Stimulated activated CD8-positive, alpha-beta memory T cell treated with anti-CD3 and anti-CD28 coated beads, Interleukin-15, amount 100 ng/mL, for 1 hour (primary cell): Measurements from ENCODE around the gene PPL.
"Not testable (repeated sequence)": the region's sequence is repeated elsewhere in the genome, so short reads cannot be mapped to it uniquely, and the experiment has no call there.

Experiments
- DNase-seq: peaks from one replicate; pipeline ENCODE4 v3.0.0-alpha.2; 2020; ENCODE audit warnings: low read depth

The PPL gene

DNA sequence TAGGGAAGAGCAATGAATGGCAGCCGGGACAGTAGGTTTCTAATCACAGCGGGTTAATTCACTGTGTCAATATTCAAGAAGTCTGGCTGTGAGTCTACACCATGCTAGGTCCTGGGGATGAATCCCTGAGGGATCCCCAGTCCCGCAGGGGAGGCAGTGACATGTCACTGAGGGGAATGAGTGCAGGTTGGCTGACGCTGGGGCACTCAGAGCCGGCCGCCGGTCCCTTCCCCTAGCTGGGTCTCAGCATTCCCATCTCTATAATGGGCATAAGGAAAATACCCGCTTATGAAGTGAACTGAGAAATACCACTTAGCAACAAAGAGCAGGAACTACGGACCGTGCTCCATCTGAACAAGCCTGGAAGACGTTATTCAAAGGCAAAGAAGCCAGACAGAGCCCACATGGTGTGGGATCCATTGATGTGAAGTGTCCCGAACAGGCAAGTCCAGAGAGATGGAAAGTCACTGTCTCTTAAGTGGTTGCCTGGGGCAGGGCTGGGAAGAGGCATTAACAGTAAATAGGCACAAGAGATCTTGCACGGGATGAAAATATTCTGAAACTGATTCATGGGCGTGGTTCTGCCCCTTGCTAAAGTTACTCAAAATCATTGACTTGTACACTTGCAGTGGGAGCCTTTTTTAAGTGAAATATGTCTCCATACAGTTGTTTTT, 31.9 kb downstream of the PPL start:
- DNase-seq = no peak

DNA sequence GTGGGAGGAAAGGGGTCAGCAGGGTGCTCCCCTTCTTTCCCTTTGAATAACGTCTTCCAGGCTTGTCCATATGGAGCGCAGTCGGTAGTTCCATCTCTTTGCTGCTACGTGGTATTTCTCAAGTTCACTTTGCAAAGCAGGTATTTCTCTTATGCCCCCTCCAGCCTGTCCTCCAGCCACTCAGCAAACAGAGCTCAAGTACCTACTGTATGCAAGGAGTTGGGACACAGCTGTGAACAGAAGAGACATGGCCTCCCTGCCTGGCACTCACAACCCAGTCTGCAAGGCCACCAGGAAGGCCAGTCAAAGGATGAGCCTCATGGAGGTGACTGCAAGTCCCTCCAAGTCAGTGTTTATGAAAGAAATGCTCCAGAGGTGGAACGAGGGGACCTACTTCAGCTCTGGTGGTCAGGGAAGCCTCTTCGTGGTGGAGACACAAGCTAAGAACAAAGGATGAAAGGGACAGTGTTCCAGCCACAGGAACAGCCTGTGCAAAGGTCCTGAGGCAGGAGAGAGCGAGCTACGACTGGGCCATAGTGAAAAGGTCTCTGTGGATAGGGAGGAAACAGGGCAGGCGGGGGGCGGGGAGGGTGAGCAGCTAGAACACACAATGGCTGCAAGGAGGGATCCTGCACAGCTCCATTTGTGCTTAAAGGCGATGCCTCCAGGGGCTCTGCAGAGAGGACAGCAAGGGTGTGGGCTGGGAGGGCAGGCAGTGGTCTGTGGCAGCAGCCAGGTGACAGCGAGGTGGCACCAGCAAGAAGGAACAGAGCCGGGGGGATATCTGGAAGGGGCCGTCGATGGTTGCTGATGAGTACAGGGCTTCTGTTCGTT, 32.6 kb downstream of the PPL start:
- no peak for DNase-seq

DNA sequence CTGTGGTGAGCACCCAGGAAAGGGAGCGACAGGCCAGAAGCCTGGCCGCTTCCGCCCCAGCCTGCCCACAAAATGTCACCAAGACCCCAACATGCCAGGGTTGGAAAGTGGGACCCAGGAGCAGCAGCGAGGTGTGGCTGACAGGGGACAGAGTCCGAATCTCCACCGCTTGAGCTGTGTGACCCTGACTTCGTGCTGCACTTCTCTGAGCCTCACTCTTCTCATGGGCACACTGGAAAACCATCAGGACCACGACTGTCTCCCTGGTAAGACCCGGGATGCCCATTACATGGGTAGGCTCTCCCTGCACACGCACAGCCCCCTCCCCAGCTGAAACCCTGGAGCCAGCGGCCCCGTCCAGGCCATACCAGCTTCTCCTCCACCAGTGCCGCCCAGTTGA, 34.9 kb downstream of the PPL start:
- DNase-seq = no peak

DNA sequence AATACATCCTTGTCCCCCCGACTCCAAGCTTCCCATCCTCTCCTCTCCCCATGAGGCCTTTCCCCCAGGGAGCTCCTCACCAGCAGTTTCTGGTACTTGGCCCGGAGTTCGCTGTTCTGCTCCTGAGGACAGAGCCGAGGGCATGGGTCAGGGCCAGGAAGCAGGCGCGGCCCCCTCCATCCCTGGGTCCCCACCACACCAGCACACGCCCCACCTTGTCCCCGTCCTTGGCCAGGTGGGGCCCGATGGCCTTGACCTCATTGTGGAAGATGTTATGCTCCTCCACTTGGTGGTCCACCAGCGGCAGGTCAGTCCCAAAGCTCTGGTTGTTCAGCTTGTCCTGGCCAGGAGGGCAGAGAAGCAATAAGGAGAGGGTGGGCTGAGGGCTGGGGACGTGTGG, 36.2 kb downstream of the PPL start:
- DNase-seq = no peak

DNA sequence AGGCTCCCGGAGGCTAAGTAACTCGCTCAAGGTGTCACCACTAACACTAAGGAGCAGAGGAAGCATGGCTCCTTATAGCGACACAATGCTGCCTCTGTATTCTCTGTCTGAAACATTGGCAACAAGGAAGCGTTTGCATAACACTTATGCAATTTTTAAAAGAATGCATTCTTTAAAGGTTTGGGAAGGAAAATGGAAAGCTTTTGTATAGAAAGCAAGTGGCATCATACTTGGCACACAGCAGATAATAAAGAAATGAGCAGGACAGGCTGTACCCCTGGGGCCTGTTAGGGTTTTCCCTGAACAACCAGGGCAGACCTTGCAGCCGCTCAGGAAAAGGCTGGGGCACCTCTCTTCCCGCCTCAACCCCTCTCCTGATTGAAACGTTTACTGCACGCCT, 36.9 kb downstream of the PPL start:
- no peak for DNase-seq

DNA sequence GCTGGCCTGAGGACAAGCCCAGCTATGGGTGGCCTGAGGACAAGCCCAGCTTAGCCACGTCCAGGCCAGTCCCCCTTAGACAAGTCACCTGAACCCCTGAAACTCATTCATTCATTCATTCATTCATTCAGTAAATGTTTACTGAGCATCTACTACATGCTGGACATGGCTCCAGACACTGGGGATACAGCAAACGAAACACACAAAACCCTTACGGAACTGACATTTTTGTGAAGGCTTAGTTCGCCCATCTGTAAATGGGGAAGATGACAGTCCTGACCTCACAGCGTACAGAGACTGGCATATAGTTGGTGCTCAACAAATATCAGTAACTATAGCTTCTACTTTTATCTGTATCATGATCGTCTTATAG, 37.5 kb downstream of the PPL start:
- DNase-seq = no peak

DNA sequence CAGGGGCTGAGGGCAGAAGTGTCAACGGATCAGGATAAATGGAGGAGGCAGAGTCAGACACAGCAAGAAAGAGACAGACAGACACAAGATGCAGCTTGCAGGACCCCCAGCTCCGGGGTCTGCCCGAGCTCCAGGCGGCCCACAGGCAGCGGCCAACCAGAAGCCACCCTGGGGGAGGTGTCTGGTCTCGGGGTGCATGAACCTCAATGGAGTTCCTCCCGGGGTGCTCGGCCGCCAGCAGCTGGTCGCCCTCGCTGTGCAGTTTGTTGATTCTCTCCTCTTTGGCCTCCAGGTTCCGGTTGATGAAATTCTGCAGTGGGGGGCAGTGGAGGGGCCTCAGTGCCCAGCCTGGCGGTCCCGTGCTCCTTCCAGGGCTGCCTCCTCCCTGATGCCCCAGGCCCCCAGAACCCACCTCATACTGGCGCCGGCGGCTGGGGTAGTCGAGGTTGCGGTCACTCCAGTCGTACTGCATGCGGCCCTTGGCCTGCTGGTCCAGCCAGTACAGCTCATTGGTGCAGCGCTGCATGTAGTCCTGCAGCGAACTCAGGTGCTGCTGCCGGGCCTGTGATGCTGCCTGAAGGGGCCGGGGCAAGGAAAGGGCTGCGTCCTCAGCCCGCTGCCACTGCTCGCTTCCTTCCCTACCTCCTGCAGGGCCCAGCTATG, 38.0 kb downstream of the PPL start:
- no peak for DNase-seq

DNA sequence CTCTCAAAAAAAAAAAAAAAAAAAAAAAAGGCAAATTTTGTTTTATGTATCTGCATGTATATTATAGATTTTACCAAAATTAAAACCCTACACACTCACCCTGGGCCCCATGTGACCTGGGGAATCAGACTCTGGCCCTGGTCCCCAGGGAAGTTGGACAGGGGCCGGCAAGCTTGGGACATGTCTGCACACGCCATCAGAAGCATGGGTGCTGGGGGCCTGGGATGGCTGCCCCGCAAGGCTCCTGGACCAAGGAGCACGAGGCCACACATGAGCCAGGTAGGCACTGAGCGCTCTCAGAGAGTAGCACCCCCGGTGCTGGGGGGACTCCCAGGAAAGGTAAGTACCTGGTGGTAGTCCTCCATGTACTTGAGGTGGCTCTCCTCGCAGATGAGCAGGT, 39.6 kb downstream of the PPL start:
- no peak for DNase-seq

DNA sequence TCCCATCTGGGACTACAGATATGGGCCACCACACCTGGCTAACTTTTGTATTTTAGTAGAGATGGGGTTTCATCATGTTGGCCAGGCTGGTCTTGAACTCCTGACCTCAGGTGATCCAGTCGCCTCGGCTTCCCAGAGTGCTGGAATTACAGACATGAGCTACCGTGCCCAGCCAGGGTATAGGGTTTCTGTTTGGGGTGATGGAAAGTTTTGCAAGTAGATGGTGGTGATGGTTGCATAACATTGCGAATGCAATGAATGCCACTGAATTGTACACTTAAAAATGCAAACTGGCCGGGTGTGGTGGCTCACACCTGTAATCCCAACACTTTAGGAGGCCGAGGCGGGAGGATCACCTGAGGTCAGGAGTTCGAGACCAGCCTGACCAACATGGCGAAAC, 40.2 kb downstream of the PPL start:
- not testable (repeated sequence) for DNase-seq

DNA sequence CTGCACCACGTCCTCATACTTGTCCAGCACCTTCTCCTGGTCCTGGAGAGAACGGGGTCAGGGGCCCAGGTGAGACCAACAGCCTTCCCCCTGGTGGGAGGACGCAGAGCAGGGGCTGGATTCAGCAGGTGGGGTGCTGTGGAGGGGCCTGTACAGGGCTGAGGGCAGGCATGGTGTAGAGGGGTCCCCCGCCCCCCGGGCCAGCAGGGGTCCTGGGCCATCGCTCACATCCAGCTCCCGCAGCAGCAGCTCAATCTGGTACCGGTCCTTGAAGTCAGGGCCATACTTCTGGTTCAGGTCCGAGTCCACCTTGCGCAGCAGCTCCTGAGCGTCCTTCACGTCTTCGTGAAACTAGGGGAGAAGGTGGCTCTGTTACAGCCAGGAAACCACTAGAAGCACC, 41.6 kb downstream of the PPL start:
- DNase-seq = no peak

DNA sequence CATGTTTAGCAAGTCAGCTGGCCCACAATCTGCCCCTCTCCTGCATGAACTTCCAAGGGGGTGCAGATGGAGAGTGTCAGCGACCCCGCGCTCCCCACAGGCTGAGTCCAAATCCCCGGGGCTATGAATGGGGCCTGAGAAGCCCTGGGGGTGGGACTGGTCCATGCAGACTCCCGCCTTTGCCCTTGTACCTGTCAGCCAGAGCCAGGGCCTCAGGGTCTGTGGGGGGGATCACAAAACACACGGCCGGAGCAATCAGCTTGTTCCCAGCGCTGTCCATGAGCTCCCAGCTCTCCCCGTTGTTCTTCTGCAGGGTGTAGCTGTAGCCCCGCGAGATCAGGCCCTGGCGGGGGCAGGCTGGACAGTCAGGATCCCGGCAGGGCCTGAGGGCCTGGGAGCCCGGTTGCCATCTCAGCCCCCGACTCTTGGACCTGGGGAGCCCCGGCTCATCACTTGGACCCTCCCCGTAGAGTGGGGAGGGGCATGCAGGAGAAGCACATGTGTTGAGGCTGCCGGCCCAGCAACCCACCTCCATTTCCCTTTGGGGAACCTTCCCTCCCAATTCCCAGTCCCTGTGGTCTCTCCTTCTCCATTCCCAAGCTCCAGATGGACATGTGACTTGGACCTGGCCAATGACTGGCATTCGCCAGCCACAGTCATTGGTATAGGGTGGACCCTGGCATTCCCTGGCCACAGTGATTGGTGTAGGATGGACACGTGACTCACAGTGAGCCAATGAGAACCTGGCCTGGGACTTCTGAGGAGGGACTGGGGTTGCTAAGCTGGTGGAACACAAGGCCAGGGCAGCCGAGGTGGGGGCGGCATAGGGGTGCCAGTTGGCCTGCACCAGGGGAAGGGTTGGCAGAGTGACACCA, 42.4 kb downstream of the PPL start:
- no peak for DNase-seq

DNA sequence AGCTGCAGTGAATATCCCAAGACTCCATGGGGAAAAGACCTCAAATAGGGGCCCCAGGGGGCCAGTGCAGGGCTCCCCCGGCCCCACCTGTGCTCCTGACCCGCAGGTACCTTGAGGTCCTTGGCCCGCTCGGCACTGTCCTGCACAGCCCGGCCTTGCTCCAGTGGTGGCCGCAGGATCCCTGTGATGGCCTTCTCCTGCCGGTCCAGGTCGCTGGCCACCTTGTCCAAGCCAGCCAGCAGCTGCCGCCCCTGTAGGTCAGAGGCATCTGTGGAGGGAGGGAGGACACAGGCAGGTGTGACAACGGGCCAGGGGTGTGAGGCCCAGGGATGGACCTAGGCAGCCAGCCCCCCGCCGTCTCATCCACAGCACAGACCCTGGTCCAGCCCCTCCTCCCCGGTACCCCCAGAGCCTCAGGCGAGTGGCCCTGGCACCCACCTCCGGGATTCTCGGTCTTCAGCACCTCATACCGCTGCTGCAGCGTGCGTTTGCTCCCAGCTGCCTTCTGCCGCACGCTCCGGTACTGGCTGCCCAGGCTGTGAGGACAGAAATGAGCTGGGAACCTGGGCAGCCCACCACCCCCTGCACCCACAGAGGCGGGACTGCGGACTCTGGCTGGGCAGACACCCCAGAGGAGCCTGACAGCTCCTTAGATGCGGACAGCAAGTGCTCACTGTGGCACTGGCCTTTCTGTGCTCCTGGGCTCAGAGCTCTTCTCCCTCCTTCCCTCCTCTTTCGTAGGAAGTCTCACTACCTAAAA, 43.7 kb downstream of the PPL start:
- no peak for DNase-seq

DNA sequence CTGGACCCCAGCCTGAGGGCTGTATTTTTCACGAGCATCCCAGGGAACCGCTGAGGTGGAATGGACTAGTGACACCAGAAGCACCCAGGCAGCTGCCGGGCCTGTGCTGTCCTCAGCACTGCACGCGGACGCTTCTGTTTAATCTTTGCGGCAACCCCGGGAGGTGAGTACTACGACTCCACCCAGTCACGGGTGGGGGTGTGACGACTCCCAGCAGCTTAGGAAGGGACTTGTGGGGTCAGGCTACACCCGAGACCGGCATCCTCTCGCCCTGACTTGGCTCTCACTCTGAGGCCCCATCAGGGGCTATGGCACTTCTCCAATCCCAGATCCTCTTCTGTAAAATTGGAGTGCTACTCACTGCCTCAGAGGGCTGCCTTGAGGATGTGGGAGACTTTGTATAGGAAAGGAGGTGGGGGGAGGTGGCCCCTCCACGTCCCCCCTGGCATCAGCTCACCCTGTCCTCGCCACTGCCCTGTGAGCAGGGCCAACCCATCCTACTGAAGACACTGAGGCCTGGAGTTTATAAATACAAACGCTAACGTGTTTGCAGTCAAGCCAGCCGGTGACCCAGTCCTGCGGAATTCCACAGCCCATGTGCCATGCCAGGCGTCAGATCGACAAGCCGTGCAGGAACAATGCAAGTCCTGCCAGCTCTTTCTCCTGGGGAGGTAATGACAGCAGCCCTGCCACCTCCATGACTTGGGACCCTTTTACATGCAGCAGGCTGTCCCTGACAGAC, 44.4 kb downstream of the PPL start:
- DNase-seq = no peak

DNA sequence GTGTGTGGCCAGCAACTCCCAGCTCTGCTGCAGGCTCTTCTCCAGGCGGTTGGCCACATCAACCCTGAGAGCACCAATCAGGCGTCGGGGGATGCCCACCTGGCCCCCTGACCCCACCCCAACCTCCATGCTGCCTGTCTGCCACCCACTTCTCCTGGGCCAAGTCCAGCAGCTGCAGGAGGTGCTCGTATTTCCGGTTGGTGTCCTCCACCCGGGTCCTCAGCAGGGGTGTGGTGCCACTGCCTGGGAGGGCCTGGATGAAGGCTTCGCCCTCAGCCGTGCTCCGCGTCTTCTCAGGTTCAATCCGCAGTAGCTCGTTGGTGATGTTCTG, 45.1 kb downstream of the PPL start:
- no peak for DNase-seq

DNA sequence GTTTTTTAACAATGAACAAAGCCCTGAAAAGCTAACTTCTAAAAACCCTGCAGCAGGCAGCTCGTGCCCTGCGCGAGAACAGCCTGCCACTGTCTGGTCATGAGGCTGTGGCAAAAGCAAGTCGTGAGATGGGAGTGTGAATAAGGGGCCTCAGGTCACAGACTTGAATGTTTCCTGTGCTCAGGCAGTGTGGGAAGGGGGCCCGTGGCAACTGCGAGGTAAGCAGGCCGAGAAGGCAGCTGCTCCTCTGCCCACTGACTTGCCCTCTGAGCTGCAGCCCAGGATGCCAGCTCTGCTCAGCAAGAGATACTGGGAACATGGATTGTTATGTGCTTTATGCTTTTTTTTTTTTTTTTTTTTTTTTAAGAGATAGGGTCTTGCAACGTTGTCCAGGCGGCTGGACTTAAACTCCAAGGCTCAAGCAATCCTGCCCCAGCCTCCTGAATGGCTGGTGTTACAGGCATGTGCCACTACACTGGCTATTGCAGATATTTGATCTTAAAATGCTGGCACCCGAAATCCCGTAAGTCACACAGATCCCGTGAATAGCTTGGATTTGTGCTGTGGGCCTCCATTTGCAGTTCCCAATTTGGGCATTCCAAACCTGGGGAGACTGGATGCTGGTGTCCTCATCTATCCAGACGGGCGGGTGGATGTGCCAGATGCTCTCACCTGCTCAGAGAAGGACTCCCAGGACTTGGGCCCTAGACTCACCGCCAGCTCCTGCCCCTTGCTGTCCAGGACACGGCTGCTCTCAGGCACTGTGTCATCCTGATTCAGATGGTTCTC, 45.7 kb downstream of the PPL start:
- DNase-seq = no peak

DNA sequence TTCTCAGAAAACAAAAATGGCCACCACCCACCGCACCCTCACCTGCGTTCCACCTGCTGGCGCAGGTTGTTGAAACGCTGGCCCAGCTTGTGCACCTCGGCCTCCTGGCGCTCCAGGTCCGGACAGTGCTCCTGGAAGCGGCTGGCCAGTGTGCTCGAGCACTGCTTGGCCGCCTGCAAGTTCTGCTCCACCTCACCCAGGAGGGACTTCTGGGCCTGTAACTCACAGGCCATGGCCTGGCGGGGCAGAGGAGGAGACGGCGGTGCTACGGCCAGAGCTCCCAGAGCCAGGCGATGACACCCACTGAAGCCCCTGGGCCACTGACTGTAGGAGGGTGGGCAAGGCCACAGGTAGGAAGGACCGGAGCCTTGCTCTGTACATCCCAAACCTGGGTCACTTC, 46.3 kb downstream of the PPL start:
- DNase-seq = no peak

DNA sequence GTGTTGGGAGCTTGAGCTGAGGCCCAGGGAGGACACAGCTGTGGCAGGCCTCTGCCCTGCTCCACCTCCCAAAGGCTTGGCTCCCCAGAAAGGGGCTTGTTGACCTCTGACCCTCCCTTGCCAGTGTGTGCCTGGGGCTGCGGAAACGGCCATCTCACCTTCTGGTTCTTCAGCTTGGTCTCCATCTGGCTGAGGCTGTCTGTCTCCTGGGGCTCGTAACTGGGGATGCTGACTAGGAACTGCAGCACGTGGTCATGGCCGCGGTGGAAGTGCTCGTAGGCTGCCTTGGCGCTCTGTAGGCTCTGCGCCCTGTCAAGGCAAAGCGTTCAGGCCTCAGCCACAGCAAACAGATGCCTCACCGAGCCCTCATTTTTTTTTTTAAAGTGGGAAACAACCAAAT, 46.9 kb downstream of the PPL start:
- DNase-seq = no peak

DNA sequence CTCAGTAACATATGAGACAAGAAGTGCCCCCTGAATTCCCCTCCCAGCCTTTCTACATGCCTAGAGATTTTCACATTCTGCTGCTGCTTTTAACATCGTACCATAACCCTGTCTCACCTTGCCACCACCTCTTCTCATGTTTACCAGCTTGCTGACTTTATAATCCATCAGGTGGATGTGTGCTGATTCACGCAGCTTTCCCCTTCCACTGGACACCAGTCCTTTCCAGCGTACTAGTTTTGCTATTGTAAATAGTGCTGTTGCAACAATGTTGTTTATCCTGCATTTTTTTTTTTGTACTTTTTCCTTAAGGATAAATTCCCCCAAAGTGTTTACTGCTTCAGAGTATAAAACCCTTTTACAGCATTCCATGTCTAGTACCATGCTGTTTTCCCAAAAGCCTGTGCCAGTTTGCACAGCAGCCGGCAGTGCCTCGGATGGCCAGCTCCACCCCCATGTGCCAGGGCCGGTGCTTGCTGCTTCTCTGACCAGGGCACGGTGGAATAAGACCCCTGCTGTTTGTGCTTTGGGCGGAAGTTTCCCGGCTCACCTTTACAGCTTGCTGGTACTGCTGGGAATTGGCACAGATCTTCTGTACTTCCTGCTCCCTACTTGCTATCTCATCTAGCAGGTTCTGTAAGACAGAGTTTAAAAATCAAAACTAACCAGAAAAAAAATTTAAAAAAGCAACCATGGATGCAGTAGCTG, 48.4 kb downstream of the PPL start:
- DNase-seq = no peak

DNA sequence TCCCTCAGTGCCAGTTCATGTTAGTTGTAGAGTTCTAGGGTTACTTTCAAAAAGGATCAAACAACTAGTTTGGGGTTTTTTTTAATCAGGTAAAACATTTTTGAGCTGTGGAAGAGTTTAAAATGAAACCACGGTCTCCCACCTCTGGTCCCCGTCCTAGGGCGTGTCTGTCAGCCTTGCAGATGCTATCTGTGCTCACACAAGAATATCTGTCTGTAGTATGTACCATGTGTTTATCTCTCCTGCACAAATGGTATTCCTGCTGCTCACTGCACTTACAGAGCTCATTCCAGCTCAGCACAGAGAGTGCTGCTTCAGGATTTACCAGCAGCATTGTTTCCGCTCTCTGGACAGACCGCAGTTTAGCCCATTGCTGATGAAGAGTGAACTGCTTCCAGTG, 50.8 kb downstream of the PPL start:
- no peak for DNase-seq
